Neural cell (in vitro differentiated cells): ENCODE measurements around the gene TNIP1.

ENCODE experiments used
- CTCF ChIP-seq: fragments of 450-650 bp; IDR thresholded peaks from 2 replicates; pipeline ENCODE4 v1.5.1; 2014; ENCODE audit warnings: antibody characterized with exemption, mild to moderate bottlenecking, moderate library complexity; ENCODE audit not compliant: poor library complexity, severe bottlenecking
- POLR2AphosphoS5 ChIP-seq: IDR thresholded peaks from 2 replicates; pipeline ENCODE4 v1.6.1; 2012
- RAD21 ChIP-seq: fragments of 450-650 bp; conservative IDR thresholded peaks from 2 replicates; pipeline ENCODE4 v1.6.1; 2014; ENCODE audit warnings: antibody characterized with exemption, mild to moderate bottlenecking, moderate library complexity
- REST ChIP-seq: IDR thresholded peaks from 2 replicates; pipeline ENCODE4 v1.6.1; 2012; ENCODE audit warnings: borderline replicate concordance
- SMC3 ChIP-seq: fragments of 450-650 bp; conservative IDR thresholded peaks from 2 replicates; pipeline ENCODE4 v1.6.1; 2014; ENCODE audit warnings: antibody characterized with exemption, mild to moderate bottlenecking, moderate library complexity; ENCODE audit not compliant: poor library complexity

GRCh38 chr5:151030379-151030778, 50.5 kb downstream of the TNIP1 start:
- TF ChIP-seq CTCF, result no peak
- TF ChIP-seq RAD21, result no peak
- no peak for TF ChIP-seq REST
- no peak for TF ChIP-seq SMC3
- no peak for TF ChIP-seq POLR2AphosphoS5
